SK-N-SH treated with all-trans-retinoic acid at 6 μM for 48 hours (cell line): Measurements from ENCODE around the gene ABHD5.

Experiments used
- ATAC-seq: fragments of 200-7000 bp; cut with Tn5 transposase; 3 replicates; pipeline ENCODE4 v1.9.1; 2020; ENCODE audit warnings: mild to moderate bottlenecking, moderate library complexity
- ARNTL ChIP-seq: fragments of 450-650 bp; formaldehyde crosslinking; IDR thresholded peaks from 2 replicates; pipeline ENCODE4 v1.5.0; 2020; ENCODE audit warnings: low read depth, mild to moderate bottlenecking, moderate library complexity, borderline replicate concordance
- BACH2 ChIP-seq: fragments of 250-450 bp; sonication (Bioruptor Pico); IDR thresholded peaks from 2 replicates; pipeline ENCODE4 v1.9.0; 2021; ENCODE audit warnings: mild to moderate bottlenecking, borderline replicate concordance
- CSDC2 ChIP-seq: fragments of 250-450 bp; sonication (Bioruptor Pico); IDR thresholded peaks from 2 replicates; pipeline ENCODE4 v1.5.0; 2020; ENCODE audit warnings: mild to moderate bottlenecking, moderate library complexity
- GLIS3 ChIP-seq: fragments of 250-450 bp; sonication (Bioruptor Pico); IDR thresholded peaks from 2 replicates; pipeline ENCODE4 v1.5.0; 2020; ENCODE audit warnings: mild to moderate bottlenecking, moderate library complexity
- ISL1 ChIP-seq: fragments of 250-450 bp; sonication (Bioruptor Pico); IDR thresholded peaks from 2 replicates; pipeline ENCODE4 v2.1.2; 2022; ENCODE audit warnings: mild to moderate bottlenecking, moderate library complexity
- OSR1 ChIP-seq: fragments of 250-450 bp; sonication (Bioruptor Pico); IDR thresholded peaks from 2 replicates; pipeline ENCODE4 v1.8.0; 2022; ENCODE audit warnings: moderate library complexity, mild to moderate bottlenecking, inconsistent platforms
- PATZ1 ChIP-seq: fragments of 250-450 bp; sonication (Bioruptor Pico); IDR thresholded peaks from 2 replicates; pipeline ENCODE4 v1.8.0; 2020; ENCODE audit warnings: mild to moderate bottlenecking, moderate library complexity, borderline replicate concordance
- POU6F1 ChIP-seq: fragments of 250-450 bp; sonication (Bioruptor Pico); IDR thresholded peaks from 2 replicates; pipeline ENCODE4 v1.8.0; 2021; ENCODE audit warnings: low read depth, mild to moderate bottlenecking, moderate library complexity, borderline replicate concordance
- PPARA ChIP-seq: fragments of 250-450 bp; sonication (Bioruptor Pico); IDR thresholded peaks from 2 replicates; pipeline ENCODE4 v1.5.0; 2020; ENCODE audit warnings: mild to moderate bottlenecking, borderline replicate concordance
- RARB ChIP-seq: fragments of 250-450 bp; sonication (Bioruptor Pico); IDR thresholded peaks from 2 replicates; pipeline ENCODE4 v1.8.0; 2021; ENCODE audit warnings: mild to moderate bottlenecking, moderate library complexity
- SNAI2 ChIP-seq: fragments of 250-450 bp; sonication (Bioruptor Pico); IDR thresholded peaks from 2 replicates; pipeline ENCODE4 v1.5.0; 2020; ENCODE audit warnings: mild to moderate bottlenecking, moderate library complexity
- TCF4 ChIP-seq: fragments of 250-450 bp; sonication (Bioruptor Pico); IDR thresholded peaks from 2 replicates; pipeline ENCODE4 v1.8.0; 2021; ENCODE audit warnings: mild to moderate bottlenecking, moderate library complexity, borderline replicate concordance
- TOX ChIP-seq: fragments of 250-450 bp; sonication (Bioruptor Pico); IDR thresholded peaks from 2 replicates; pipeline ENCODE4 v1.8.0; 2021; ENCODE audit warnings: mild to moderate bottlenecking, moderate library complexity, borderline replicate concordance
- TSHZ2 ChIP-seq: fragments of 250-450 bp; sonication (Bioruptor Pico); IDR thresholded peaks from 2 replicates; pipeline ENCODE4 v1.5.0; 2020; ENCODE audit warnings: mild to moderate bottlenecking, moderate library complexity
- ZC3H10 ChIP-seq: fragments of 250-450 bp; sonication (Bioruptor Pico); IDR thresholded peaks from 2 replicates; pipeline ENCODE4 v1.5.1; 2021; ENCODE audit warnings: mild to moderate bottlenecking, moderate library complexity
- ZFP3 ChIP-seq: fragments of 250-450 bp; sonication (Bioruptor Pico); IDR thresholded peaks from 2 replicates; pipeline ENCODE4 v1.5.0; 2020; ENCODE audit warnings: mild to moderate bottlenecking, moderate library complexity
- ZFP30 ChIP-seq: fragments of 450-650 bp; formaldehyde crosslinking; IDR thresholded peaks from 2 replicates; pipeline ENCODE4 v1.5.0; 2022; ENCODE audit warnings: mild to moderate bottlenecking, moderate library complexity
- ZNF70 ChIP-seq: fragments of 450-650 bp; formaldehyde crosslinking; IDR thresholded peaks from 2 replicates; pipeline ENCODE4 v1.5.0; 2020; ENCODE audit warnings: mild to moderate bottlenecking, moderate library complexity
- ZNF8 ChIP-seq: fragments of 450-650 bp; formaldehyde crosslinking; IDR thresholded peaks from 2 replicates; pipeline ENCODE4 v1.5.0; 2020; ENCODE audit warnings: mild to moderate bottlenecking, moderate library complexity
- TF ChIP-seq, protein P1 (sequence below): fragments of 250-450 bp; sonication (Bioruptor Pico); IDR thresholded peaks from 2 replicates; pipeline ENCODE4 v1.5.1; 2020; ENCODE audit warnings: low read depth, mild to moderate bottlenecking, moderate library complexity

Gene ABHD5

GRCh38 chr3:43728947-43729346 lies 38.2 kb downstream of the ABHD5 start:
- TF ChIP-seq CSDC2 (CRISPR knock-in tag) (no peak), PATZ1 (CRISPR knock-in tag) (no peak), TCF4 (no peak)
- ATAC-seq: no peak

GRCh38 chr3:43729707-43730414 lies 39.1 kb downstream of the ABHD5 start:
- TF ChIP-seq RARB (CRISPR knock-in tag) (no peak), OSR1 (CRISPR knock-in tag) (no peak), SNAI2 (CRISPR knock-in tag) (no peak), ZNF70 (CRISPR knock-in tag) (no peak), ZFP3 (CRISPR knock-in tag) (no peak), POU6F1 (CRISPR knock-in tag) (no peak), ZFP30 (no peak), ISL1 (CRISPR knock-in tag) (no peak), BACH2 (no peak), TSHZ2 (no peak), PATZ1 (CRISPR knock-in tag) (no peak), ZNF8 (CRISPR knock-in tag) (no peak), TOX (no peak), CSDC2 (CRISPR knock-in tag) (no peak), ARNTL (CRISPR knock-in tag) (no peak), TCF4 (no peak)
- no peak for ATAC-seq

GRCh38 chr3:43732747-43733425 lies 42.1 kb downstream of the ABHD5 start:
- no peak for ATAC-seq
- no peak for TF ChIP-seq ZNF70 (CRISPR knock-in tag)
- TF ChIP-seq, protein P1, sequence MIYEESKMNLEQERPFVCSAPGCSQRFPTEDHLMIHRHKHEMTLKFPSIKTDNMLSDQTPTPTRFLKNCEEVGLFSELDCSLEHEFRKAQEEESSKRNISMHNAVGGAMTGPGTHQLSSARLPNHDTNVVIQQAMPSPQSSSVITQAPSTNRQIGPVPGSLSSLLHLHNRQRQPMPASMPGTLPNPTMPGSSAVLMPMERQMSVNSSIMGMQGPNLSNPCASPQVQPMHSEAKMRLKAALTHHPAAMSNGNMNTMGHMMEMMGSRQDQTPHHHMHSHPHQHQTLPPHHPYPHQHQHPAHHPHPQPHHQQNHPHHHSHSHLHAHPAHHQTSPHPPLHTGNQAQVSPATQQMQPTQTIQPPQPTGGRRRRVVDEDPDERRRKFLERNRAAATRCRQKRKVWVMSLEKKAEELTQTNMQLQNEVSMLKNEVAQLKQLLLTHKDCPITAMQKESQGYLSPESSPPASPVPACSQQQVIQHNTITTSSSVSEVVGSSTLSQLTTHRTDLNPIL (CRISPR knock-in tag): no peak
- TF ChIP-seq CSDC2 (CRISPR knock-in tag): no peak
- TF ChIP-seq OSR1 (CRISPR knock-in tag): no peak
- no peak for TF ChIP-seq ZFP30
- TF ChIP-seq PPARA (CRISPR knock-in tag): no peak
- no peak for TF ChIP-seq ZC3H10 (CRISPR knock-in tag)
- TF ChIP-seq GLIS3 (CRISPR knock-in tag): no peak
- no peak for TF ChIP-seq TOX
- no peak for TF ChIP-seq POU6F1 (CRISPR knock-in tag)
- no peak for TF ChIP-seq TCF4
- TF ChIP-seq PATZ1 (CRISPR knock-in tag): no peak
- TF ChIP-seq SNAI2 (CRISPR knock-in tag): no peak
